Measurements from ENCODE around the gene RND1.
A peak's percentile ranks its signal among the peaks of the same experiment; 100 is the strongest.
"Not testable (repeated sequence)": the region's sequence is repeated elsewhere in the genome, so short reads cannot be mapped to it uniquely, and the experiment has no call there.

The RND1 gene

GRCh38 chr12:48866052-48866711 lies 512 bp upstream of the RND1 start:
- no peak for DNase-seq (ENCODE audit: low spot score)

- no peak for DNase-seq (ENCODE audit: low spot score)
Observed at GRCh38 chr12:48863291-48863690, 2.4 kb downstream of the RND1 start.

DNA sequence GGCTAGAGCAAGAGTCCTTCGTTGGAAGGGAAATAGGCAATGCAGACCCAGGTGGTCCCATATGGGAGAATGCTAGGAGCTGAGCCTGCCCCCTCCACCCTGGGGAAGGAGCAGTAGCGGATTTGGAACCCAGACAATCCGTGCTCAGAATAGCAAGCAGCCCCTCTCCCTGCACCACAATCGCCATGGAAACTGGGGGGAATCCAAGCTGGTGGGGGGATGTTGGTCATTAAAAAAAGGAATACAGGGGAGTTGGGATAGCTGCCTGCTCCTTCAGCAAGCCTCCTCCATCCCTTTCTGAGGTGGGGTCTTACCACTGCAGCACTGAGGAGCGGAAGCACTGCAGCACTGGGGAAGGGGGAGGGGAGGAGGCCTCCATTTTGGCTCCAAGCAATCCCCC lies 2.9 kb downstream of the RND1 start:
- no peak for DNase-seq (ENCODE audit: low spot score)

DNA sequence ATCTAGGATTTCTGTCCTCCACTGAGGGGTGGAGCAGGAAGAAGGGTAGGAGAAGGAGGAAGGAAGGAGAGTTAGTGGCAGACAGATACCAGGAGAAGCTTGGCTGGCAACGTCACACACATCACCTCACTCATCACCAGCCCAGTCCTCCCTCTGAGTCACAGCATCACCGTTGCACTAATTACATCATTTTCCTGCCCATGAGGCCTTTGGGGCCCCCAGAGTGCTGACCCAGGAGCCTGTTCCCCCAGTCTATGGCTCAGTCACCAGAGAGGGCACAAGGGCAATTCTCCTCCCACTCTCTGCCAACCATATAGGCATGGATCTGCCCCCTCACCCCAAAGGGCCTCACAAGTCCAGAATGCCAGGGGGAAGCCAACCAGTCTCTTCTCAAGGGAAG lies 4.6 kb downstream of the RND1 start:
- no peak for DNase-seq (ENCODE audit: low spot score)

GRCh38 chr12:48860236-48860635 lies 5.4 kb downstream of the RND1 start:
- not testable (repeated sequence) for DNase-seq (ENCODE audit: low spot score)

DNA sequence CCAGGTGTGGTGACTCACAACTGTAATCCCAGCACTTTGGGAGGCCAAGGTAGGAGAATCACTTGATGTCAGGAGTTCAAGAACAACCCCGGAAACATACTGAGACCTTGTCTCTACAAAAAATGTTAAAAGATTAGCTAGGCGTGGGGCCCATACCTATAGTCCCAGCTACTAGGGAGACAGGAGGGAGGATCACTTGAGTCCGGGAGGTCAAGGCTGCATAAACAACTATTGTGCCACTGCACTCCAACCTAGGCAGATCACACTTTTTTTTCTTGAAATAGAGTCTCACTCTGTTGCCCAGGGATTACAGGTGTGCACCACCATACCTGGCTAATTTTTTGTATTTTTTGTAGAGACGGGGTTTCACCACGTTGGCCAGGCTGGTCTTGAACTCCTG lies 6.1 kb downstream of the RND1 start:
- DNase-seq (ENCODE audit: low spot score): no peak

GRCh38 chr12:48858043-48858442 lies 7.6 kb downstream of the RND1 start:
- DNase-seq (ENCODE audit: low spot score): no peak

GRCh38 chr12:48857278-48857994 lies 8.2 kb downstream of the RND1 start:
- DNase-seq (ENCODE audit: low spot score): no peak

DNA sequence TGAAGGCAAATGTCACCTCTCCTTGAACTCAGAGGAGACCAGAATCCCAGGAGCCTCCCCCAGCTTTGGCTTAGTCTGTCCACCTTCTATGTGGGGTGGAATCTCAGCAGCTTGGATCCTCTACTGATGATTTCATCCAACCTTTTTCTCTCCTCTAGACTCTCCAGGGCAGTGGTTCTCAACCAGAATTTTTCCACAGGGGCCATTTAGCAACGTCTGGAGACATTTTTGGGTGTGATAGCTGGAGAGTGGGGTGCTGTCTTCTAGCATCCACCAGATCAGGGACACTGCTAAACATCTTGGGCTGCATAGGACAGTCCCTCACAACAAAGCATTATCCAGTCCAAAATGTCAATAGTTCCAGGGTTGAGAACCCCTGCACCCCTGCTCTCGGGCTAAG lies 9.3 kb downstream of the RND1 start:
- DNase-seq (ENCODE audit: low spot score): no peak

GRCh38 chr12:48854932-48855331 lies 10.7 kb downstream of the RND1 start:
- DNase-seq (ENCODE audit: low spot score): not testable (repeated sequence)

DNA sequence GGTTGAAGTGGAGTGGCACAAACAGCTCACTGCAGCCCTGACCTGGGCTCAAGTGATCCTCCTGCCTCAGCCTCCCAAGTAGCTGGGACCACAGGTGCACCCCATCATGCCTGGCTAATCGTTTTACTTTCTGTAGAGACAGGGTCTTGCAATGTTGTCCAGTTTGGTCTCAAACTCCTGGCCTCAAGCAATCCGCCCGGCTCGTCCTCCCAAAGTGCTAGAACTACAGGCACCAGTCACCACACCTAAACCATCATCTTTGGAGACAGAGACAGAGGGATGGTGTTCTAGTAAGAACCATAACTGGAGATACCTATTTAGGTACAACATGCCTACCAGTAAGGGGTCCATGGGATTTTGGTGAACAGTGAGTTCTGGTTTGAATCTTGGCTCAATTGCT lies 11.2 kb downstream of the RND1 start:
- no peak for DNase-seq (ENCODE audit: low spot score)

DNA sequence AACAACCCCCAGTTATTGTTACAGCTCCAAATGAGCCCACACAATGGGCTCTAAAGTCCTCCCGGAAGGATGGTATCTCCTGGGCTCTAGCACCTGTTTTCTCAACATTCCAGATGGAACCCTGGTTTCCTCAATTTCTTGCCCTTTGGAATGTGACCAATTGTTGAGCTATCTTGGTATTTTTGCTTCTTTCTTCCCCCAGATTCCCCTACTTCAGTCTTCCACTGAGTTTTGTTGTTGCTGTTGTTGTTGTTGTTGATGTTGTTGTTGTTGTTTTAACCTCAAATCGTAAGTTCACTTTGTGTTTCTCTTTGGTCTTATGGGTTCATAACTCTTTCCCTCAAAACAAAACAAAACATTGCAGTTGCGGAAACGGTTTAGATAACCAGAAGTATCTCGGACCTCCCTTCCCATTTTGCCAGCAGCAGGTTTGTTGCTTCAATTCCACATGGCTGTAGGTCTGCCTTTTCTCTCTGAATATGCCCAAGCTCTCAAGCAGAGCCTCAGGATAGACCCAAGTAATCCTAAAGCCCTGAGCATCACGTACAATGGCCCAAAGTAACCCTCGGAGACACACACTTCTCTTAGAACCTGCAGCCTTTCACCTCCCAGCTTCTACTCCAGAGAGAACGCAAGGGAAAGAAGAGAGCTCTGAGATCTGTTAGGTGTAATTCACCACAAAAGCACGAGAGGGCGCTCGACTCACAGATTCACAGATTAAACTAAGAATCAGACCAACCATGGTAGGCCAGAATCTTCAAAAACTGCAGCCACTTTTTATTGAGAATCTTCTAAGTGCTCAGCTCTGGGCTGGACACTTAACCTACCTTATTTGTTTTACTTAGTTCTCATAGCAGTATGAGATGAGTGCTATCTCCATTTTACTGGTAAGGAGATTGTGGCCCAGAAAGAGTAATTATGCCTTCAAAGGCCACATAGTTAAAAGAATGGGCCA lies 12.7 kb downstream of the RND1 start:
- peak; percentile 92 for DNase-seq (ENCODE audit: low spot score)

- peak; percentile 97 for DNase-seq (ENCODE audit: low spot score)
Observed at GRCh38 chr12:48851883-48852733, 13.6 kb downstream of the RND1 start, which contains the start of gene DDX23. Gene DDX23, minus strand, starts transcription at chr12:48852163. Its CDS starts 6,381 bp downstream, at chr12:48845782.

DNA sequence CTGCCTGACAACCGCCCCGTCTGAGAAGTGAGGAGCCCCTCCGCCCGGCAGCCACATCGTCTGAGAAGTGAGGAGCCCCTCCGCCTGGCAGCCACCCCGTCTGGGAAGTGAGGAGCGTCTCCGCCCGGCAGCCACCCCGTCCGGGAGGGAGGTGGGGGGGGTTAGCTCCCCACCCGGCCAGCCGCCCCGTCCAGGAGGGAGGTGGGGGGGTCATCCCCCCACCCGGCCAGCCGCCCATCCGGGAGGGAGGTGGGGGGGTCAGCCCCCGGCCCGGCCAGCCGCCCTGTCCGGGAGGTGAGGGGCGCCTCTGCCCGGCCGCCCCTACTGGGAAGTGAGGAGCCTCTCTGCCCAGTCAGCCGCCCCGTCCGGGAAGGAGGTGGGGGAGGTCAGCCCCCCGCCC lies 23.6 kb downstream of the RND1 start:
- DNase-seq (ENCODE audit: low spot score): not testable (repeated sequence)

DNA sequence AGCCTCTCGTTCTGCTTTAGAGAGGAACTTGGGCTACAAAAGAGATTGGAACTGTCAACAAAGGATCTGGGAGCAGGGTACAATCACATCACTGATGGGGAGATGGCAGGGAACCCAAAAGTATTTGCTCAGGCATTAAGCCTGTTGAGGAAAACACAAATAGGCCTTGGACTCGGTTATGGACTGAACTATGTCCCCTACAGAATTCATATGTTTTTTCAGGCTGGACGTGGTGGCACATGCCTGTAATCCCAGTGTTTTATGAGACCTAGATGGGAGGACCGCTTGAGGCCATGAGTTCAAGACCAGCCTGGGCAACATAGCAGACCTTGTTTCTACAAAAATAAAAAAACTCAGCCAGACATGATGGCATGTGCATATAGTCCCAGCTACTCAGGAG lies 27.6 kb downstream of the RND1 start:
- no peak for DNase-seq (ENCODE audit: low spot score)

DNA sequence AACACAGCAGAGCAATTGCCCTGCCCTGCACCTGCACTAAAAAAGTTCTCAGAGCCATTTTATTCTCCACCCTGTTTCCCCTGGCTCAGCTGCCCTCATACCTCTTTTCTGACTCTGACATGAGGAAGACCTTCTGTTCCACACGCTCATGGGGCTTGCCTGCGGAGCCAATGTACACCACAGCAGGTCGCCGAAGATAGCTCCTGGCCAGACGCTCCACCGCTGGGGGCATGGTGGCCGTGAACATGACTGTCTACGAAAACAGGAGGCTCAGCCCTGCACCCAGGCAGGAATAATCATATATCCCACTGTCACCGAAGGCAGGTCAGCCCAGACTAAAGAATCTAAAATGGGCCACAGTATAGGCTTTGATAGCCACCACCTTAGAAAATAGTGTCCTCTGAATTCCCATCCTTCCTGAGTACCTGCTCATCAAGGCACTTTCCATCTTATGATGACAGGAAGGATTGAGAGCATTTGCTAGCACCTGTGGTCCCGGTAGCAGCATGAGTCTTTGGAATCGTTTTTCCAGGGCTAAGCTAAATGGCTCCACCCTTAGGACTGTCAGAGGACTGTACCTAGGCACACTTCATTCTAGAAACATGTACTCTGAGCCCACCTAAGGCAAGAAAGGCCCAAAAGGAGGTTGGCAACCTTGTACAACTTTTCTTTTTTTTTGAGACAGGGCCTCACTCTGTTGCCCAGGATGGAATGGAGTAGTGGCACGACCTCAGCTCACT lies 33.2 kb downstream of the RND1 start:
- no peak for DNase-seq (ENCODE audit: low spot score)

- no peak for DNase-seq (ENCODE audit: low spot score)
Observed at GRCh38 chr12:48831257-48831656, 34.4 kb downstream of the RND1 start.

DNA sequence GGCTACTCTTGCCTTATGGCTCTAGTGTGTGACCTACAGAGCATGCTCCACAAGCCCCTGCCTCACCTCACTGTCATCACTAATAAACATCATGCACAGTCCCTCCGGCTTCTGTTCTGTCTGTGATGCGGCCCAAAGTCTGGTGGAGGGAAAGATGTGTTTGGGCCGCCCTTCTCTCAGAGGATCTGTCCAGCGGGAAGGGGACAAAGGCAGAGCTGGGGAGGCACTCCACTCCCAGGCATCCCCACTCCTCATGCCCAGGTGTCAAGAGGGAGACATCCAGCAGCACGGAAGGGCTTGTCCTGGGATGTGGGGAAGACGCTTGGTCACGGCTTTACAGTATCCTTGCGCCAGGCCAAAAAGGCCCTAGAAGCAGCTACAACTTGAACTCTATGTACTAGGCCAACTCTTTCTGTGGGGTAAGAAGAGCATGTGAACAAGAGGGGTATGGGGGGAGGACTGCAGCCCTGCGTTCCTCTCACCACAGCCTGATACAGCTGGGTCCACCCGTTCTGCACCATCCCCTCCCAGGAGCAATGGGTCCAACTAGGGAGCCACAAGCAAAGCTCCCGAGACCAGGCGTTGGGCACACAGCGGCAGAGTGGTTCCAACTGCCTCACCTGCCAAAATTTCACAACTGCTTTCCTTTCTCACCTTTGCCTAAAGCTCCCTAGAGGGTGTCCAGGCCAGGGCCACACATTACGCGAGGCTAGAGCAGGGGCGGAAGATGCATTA lies 36.7 kb downstream of the RND1 start:
- no peak for DNase-seq (ENCODE audit: low spot score)

DNA sequence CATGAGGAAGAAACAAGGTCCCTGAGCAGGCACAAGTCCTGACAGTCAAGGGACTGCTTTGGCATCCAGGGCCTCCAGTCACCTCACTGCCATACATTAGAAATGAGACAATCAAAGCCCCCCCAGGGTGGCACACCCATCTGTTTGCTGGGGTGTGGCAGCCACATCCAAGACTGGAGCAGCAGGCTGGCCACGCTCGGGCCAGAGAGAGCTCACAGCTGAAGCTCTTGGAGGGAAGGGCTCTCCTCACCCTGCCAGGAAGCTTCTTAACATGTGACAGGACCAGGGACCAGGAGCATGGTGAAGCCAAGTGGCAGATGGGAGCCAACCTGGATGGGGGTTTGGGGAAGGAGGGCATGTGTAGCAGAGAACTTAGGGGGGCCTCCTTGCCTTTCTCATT lies 37.4 kb downstream of the RND1 start:
- no peak for DNase-seq (ENCODE audit: low spot score)

- DNase-seq (ENCODE audit: low spot score): no peak
Observed at GRCh38 chr12:48827513-48828096, 38.1 kb downstream of the RND1 start.
